Endometrial microvascular endothelial cells (primary cell): ENCODE results near the gene GALNT7. TPM values are rescaled to one million over a fixed set of nuclear protein-coding genes. Genes with fewer than 3 reads are reported as not detected.
"Not testable (repeated sequence)": the region's sequence is repeated elsewhere in the genome, so short reads cannot be mapped to it uniquely, and the experiment has no call there.

Experiments
- in situ Hi-C: cut with HindIII; loops from 2 replicates; pipeline ENCODE4 v1.10.0; 2017; ENCODE audit warnings: low sequenced_read_pairs, low pct_unique_long_range_greater_than_20kb; ENCODE audit errors: inconsistent ontology term
- total RNA-seq: library from RNA; depleted of rRNA; stranded (reverse); fragments of >200 nt; gene quantifications from one replicate; pipeline ENCODE4 v1.2.3, GENCODE V29; 2015; ENCODE audit errors: inconsistent ontology term

Gene GALNT7
- total RNA-seq, 1 donor from 2014 or later = 38.7 TPM

- in situ Hi-C loops = no loop called here
Observed at GRCh38 chr4:173161311-173161710, 7.3 kb upstream of the GALNT7 start.

DNA sequence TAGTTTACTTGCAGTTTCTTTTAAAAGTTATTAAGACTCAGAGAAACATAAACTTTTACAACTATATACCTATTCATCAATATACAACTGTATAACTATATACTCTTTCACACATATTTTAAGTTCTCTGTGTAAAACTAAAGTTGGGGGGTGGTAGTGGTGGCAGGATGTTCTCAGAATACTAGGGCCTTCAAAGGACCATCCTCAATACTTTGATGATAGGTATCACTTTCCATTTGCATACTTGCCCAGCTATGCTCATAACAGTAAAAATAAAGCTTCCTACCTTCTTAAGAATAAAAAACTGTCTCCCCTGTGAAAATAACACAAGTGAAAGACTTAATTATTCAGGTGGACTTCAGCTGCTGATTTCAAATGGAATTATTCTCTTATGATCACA lies 2.9 kb upstream of the GALNT7 start:
- in situ Hi-C loops = no loop called here

DNA sequence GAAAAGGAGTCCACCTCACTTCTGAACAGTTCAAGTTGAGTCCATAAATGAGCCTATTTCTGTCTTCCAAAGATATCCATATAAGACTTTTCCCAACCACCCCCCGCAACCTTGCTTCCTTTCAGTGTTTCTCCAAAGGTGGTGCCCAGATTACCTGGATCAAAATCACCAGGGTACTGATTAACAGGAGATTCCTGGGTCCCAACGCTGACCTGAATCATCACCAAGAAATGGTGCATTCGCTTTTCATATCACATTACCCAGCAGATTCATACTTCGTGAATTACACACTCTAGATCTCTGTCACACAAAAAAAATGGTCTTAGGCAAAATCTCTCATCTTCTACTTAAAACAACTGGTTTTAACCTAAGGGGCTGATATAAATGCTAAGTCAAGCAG lies 2.1 kb upstream of the GALNT7 start:
- in situ Hi-C loops = no loop called here

DNA sequence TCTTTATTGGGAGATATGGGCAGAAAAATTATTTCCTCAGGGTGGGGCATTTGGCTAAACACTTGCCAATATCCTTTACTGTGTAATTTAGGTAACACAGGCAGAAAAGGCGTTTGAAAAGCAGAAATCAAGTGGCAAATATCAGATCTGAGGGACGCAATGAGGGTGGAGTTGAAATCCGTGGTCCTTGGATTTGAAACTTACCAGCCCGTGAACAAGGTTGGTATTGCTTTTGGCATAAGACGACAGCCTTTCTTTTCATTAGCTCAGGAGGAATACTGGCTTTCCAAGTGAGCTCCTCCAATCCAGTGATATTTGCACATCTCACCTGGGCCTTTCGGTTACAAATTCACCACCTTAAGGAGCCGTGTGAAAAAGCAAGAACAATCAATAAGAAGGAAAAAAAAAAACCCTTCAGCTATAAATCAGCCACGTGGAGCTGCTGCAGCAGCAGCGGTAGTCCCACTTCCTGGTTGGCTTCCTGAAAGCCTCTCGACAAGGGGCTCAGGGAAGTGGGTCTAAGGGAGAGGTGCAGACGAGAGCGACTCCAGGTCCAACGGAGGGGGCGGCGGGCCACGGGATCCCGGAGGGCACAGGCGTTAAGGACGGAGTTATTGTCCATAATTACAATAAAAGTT lies 734 bp upstream of the GALNT7 start:
- in situ Hi-C loops = no loop called here

GRCh38 chr4:173169178-173169427 lies 492 bp downstream of the GALNT7 start:
- in situ Hi-C loops = no loop called here

- in situ Hi-C loops = no loop called here
Observed at GRCh38 chr4:173169428-173170181, 994 bp downstream of the GALNT7 start.

DNA sequence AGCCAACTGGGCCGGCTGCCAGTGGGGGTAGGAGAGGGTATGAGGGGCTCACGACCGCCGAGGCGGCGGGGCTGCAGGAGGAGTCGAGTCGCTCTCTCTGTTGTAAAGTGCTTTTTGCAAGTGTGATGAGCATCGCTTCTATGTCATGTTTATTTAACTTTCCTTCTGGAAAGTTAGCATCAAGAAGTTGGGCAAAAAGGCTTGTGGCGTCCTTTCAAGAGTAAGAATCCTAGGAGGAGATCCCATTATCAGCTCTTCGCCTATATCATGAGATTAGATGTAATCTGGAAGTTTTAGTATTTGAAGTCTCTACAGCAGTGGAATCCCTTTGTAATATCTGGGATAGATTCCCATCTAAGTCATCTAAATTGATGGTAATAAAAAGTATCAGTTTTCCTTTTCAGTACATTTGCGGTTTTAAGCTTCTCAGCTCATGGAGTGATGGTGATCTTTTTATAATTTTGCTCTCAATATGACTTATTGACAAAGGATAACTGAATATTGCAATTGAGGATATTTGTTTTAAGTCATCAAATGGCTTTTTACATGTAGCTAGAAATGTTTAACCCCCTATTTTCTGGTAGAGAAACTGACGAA lies 1.7 kb downstream of the GALNT7 start:
- in situ Hi-C loops = no loop called here

DNA sequence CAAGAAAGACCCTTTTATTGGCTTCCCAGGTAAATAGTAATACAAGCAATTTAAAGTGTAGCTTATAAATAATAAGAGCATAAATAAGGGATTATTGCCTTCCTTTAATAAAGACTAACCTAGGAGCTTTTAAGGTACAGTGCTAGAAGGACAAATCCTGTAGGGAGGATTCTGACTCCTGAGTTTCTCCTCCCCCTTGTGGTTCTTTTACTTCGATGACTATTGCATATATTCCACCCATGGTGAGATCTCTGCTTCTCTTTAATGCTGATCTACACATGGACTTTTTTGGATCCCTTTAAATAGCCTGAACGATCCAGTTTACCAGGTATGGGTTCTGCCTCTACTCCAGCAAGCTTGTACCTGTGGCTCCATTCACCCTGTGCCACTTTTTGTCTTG lies 2.5 kb downstream of the GALNT7 start:
- in situ Hi-C loops = no loop called here

- in situ Hi-C loops = no loop called here
Observed at GRCh38 chr4:173171987-173172386, 3.4 kb downstream of the GALNT7 start.

DNA sequence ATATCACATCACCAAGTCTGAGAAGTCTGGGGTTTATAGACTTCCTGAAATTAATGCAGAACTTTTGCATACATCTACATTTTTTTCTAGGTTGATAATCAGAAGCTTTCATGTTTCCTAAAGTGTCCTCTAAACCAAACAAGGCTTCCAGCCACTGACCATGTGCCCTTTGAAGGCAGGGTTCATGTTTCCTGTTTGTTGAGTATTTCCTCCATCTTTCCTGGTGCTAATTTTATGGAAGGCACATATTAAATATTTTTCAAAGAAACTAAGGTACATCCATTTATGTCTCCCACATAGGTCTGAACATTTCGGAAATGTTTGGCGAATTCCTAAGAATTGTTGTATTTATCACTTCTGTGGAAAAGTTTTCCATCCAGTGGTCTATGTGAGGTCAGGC lies 5.6 kb downstream of the GALNT7 start:
- in situ Hi-C loops = no loop called here

DNA sequence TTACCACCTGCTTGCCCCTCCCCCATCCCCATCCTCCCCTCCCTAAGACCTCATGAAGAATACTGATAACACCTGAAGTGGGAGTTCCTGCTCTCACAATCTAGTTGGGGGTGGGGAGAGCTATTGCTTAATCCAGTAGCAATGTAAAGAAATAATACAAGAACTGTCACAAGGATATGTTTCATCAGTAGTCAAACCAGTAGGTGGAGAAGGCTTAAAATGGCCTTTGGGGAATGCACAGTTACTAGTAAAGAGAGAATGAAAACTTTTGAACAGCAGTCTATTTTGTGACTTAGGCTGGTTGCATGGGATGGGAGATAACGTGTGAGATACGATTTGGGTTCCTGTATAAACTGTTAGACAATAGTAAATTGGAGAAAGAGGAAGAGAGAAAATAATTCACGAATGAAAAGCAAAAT lies 6.0 kb downstream of the GALNT7 start:
- in situ Hi-C loops = no loop called here

- in situ Hi-C loops = no loop called here
Observed at GRCh38 chr4:173176010-173176409, 7.4 kb downstream of the GALNT7 start.

DNA sequence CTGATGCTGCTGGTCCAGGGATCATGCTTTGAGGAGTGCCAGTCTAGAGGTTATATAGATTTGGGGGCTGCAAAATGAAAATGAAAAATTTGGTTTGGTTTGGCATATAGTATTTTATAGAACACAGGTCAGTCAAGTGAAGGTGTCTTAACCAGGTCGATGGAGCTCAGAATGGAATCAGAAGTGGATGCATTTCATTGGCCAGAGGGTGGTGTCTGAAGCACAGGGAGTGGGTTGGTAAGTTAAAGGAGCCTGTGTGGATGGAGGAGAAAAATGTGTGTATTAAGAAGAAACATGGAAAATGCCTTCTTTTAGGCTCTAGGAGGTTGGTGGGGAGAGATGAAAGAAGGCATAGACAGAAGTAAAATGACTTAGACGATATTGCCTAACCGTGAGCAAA lies 8.6 kb downstream of the GALNT7 start:
- in situ Hi-C loops = no loop called here

DNA sequence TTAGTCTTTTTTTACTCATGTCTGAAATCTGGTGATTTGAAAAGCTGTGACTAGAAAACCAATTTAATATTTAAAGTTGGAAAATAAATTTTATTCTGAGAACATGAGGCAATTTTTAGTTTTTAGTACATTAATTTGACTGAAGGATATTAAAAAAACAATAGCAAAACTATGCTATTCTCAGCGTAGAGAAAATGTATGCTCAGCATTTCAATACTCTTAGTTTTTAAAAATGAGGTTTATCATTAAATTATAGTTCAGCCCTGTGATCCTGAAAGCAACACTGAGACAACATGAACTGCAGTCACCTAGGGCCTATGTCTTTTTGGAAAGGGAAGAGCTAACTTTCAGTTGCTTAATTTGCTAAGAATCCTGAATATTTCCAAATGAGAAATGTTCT lies 9.5 kb downstream of the GALNT7 start:
- in situ Hi-C loops = no loop called here

- in situ Hi-C loops = no loop called here
Observed at GRCh38 chr4:173181848-173182247, 13.2 kb downstream of the GALNT7 start.

- in situ Hi-C loops = no loop called here
Observed at GRCh38 chr4:173182403-173182802, 13.8 kb downstream of the GALNT7 start.

DNA sequence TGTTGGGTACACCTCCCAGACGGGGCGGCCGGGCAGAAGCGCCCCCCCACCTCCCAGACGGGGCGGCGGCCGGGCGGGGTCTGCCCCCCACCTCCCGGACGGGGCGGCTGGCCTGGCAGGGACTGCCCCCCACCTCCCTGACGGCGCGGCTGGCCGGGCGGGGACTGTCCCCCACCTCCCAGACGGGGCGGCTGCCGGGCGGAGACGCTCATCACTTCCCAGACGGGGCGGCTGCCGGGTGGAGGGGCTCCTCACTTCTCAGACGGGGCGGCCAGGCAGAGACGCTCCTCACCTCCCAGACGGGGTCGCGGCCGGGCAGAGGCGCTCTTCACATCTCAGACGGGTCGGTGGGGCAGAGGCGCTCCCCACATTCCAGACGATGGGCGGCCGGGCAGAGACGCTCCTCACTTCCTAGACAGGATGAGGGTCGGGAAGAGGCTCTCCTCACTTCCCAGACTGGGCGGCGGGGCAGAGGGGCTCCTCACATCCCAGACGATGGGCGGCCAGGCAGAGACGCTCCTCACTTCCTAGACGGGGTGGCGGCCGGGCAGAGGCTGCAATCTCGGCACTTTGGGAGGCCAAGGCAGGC lies 15.1 kb downstream of the GALNT7 start:
- in situ Hi-C loops = not testable (repeated sequence)

- in situ Hi-C loops = no loop called here
Observed at GRCh38 chr4:173185847-173186510, 17.4 kb downstream of the GALNT7 start.

GRCh38 chr4:173187732-173188131 lies 19.1 kb downstream of the GALNT7 start:
- in situ Hi-C loops = no loop called here

DNA sequence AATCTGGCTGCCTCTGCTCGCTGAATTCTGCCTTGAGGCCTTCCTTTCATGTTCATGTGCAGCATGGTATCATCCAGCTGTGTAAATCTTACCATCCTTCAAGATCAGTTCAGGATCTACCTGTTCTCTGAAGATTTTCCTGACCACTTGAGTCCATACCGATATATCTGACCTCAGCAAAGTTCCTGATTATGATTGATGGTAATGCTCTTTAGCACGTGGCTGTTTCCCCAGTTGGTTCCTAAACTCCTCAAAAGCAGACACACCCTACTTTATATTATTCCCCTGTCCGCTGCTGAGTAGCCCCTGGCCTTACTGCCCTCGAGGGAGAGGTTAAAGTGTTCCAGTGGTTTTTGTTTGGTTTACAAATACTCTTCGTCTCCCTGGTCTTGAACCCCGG lies 20.0 kb downstream of the GALNT7 start:
- in situ Hi-C loops = no loop called here
